Measurements from ENCODE around the gene TRAF3.
A peak's percentile ranks its signal among the peaks of the same experiment; 100 is the strongest.

TRAF3 gene

DNA sequence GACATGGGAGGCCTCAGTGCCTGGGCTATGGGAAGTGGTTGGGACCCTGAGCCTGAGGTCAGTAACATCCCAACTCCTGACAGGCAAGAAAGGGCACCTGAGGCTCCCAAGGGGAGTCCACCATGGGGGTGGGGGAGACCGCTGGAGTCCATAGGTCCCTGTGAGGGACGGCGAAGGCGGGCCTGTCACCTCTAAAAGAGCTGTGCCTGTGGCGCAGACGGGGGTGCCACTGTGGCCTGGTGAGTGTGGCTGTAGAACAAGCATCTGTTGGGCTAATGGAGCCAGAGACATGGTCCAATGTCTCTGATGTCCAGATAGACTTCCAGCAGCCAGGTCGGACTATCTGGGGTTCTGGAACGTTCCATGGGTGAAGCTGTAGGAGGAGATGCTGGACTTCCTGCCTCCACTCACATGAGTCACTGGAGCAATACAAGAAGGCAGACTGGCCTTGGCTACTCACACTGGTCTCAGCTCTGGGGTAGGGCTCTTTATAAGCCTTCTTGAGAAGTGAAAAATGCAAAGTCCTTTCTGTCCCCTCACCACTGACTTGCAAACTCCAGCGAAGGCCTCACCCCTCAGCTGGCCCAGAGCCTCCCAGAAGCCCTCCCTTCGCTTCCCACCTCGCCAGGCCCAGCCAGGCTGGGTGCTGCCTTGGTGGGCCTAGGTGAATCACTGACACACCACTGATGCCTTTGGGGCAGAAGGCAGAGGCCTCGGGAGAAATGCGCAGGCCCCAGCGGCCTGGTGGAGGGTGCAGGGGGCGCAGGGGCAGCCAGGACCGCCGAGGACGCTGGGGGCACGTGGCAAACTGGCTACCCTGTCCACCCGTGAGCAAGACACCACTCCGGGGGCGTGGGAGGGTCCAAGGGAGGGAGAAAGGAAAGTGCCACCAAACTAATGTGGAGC is 1.1 kb upstream of the TRAF3 start:
- TF ChIP-seq TCF4 (CRISPR knock-in tag; IDR thresholded peaks at IDR 0.05; ENCODE audit: borderline replicate concordance): no peak
- no peak for TF ChIP-seq PPARA (CRISPR knock-in tag; IDR thresholded peaks at IDR 0.05; ENCODE audit: borderline replicate concordance)
- TF ChIP-seq, protein P1, sequence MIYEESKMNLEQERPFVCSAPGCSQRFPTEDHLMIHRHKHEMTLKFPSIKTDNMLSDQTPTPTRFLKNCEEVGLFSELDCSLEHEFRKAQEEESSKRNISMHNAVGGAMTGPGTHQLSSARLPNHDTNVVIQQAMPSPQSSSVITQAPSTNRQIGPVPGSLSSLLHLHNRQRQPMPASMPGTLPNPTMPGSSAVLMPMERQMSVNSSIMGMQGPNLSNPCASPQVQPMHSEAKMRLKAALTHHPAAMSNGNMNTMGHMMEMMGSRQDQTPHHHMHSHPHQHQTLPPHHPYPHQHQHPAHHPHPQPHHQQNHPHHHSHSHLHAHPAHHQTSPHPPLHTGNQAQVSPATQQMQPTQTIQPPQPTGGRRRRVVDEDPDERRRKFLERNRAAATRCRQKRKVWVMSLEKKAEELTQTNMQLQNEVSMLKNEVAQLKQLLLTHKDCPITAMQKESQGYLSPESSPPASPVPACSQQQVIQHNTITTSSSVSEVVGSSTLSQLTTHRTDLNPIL (CRISPR knock-in tag; IDR thresholded peaks at IDR 0.05; ENCODE audit: low read depth): no peak
- peak; percentile 22 for ATAC-seq

DNA sequence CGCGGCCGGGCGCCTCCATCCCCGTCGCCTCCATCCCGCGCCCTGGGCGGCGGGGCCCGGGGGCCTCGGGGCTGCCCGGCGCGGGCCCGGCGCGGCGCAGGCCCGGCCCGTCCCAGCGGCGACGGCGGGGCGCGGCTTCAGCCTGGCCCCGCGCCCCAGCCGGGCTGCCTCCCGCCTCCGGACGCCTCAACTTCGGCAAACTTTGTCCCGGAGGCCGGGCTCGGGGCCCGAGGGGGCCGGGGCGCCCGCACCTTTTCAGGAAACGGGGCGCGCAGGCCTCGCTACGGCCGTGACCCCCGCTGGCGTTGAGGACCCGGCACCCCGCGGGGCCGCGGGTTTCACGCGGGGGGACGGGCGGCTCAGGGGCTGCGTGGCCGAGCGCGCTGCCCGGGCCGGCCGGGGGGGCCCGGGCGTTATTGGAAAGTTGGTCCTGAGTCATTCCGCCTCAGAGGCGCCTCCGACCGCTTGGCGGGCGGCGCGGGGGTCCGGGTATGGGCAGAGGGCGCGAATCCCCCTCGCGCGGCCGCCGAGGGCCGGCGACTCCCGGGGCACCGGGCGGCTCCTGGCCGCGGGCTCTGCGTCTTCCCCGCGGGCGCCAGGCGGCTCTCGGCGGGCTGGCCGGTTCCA is 575 bp downstream of the TRAF3 start:
- TF ChIP-seq ZC3H10 (CRISPR knock-in tag; IDR thresholded peaks at IDR 0.05) (no peak), ZNF565 (CRISPR knock-in tag; conservative IDR thresholded peaks at IDR 0.05; ENCODE audit: low read depth) (no peak), TCF4 (CRISPR knock-in tag; IDR thresholded peaks at IDR 0.05; ENCODE audit: borderline replicate concordance) (no peak), CSDC2 (CRISPR knock-in tag; IDR thresholded peaks at IDR 0.05) (no peak), ZNF8 (CRISPR knock-in tag; IDR thresholded peaks at IDR 0.05) (no peak), TOX (CRISPR knock-in tag; IDR thresholded peaks at IDR 0.05; ENCODE audit: borderline replicate concordance) (no peak), RARB (CRISPR knock-in tag; IDR thresholded peaks at IDR 0.05) (no peak)
- TF ChIP-seq, protein P2, sequence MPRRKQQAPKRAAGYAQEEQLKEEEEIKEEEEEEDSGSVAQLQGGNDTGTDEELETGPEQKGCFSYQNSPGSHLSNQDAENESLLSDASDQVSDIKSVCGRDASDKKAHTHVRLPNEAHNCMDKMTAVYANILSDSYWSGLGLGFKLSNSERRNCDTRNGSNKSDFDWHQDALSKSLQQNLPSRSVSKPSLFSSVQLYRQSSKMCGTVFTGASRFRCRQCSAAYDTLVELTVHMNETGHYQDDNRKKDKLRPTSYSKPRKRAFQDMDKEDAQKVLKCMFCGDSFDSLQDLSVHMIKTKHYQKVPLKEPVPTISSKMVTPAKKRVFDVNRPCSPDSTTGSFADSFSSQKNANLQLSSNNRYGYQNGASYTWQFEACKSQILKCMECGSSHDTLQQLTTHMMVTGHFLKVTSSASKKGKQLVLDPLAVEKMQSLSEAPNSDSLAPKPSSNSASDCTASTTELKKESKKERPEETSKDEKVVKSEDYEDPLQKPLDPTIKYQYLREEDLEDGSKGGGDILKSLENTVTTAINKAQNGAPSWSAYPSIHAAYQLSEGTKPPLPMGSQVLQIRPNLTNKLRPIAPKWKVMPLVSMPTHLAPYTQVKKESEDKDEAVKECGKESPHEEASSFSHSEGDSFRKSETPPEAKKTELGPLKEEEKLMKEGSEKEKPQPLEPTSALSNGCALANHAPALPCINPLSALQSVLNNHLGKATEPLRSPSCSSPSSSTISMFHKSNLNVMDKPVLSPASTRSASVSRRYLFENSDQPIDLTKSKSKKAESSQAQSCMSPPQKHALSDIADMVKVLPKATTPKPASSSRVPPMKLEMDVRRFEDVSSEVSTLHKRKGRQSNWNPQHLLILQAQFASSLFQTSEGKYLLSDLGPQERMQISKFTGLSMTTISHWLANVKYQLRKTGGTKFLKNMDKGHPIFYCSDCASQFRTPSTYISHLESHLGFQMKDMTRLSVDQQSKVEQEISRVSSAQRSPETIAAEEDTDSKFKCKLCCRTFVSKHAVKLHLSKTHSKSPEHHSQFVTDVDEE (CRISPR knock-in tag; IDR thresholded peaks at IDR 0.05): no peak
- TF ChIP-seq, protein P3, sequence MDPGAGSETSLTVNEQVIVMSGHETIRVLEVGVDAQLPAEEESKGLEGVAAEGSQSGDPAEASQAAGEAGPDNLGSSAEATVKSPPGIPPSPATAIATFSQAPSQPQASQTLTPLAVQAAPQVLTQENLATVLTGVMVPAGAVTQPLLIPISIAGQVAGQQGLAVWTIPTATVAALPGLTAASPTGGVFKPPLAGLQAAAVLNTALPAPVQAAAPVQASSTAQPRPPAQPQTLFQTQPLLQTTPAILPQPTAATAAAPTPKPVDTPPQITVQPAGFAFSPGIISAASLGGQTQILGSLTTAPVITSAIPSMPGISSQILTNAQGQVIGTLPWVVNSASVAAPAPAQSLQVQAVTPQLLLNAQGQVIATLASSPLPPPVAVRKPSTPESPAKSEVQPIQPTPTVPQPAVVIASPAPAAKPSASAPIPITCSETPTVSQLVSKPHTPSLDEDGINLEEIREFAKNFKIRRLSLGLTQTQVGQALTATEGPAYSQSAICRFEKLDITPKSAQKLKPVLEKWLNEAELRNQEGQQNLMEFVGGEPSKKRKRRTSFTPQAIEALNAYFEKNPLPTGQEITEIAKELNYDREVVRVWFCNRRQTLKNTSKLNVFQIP (CRISPR knock-in tag; IDR thresholded peaks at IDR 0.05; ENCODE audit: borderline replicate concordance, low read depth): no peak
- peak; percentile 13 for ATAC-seq

DNA sequence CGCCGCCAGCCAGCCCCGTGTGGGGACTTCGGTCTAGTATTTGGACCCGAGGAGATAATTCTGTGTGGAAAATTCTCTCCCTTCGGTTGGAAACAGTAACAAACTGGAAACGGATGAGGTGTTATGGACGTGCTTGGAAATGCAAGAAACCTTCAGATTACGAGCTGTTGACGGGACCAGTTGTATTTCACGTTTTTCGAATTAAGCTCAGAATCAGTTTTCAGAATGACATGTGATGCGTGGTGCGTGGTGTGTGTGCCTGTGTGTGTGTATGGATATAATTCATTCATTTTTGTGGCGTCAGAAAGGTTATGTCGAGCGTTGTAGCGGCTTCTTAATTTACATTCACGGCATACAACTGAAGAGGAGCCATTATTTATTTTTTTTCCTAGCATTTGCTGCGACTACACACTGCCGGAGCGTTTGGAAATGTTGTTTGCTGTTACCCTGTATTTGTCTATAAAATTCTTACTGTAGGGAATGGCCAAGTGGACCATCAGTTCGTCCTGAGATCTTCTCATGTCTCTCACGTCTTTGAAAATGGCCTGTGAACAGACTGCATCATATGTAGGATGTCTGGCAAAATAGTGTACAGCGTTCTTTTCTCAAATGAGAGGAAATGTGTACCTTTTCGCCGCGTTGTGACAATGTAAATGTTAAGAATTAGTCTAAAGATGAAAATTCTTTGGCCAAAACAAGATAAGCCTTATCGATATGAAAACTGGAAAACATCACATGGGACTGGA is 1.3 kb downstream of the TRAF3 start:
- TF ChIP-seq TOX (CRISPR knock-in tag; IDR thresholded peaks at IDR 0.05; ENCODE audit: borderline replicate concordance) (no peak), RARB (CRISPR knock-in tag; IDR thresholded peaks at IDR 0.05) (no peak), ZFP3 (CRISPR knock-in tag; IDR thresholded peaks at IDR 0.05) (no peak), ZNF8 (CRISPR knock-in tag; IDR thresholded peaks at IDR 0.05) (no peak), ARNTL (CRISPR knock-in tag; IDR thresholded peaks at IDR 0.05; ENCODE audit: borderline replicate concordance, low read depth) (no peak), GLIS3 (CRISPR knock-in tag; IDR thresholded peaks at IDR 0.05) (no peak), ZNF70 (CRISPR knock-in tag; IDR thresholded peaks at IDR 0.05) (no peak), TCF4 (CRISPR knock-in tag; IDR thresholded peaks at IDR 0.05; ENCODE audit: borderline replicate concordance) (no peak), ESRRG (CRISPR knock-in tag; IDR thresholded peaks at IDR 0.05) (no peak), PPARA (CRISPR knock-in tag; IDR thresholded peaks at IDR 0.05; ENCODE audit: borderline replicate concordance) (no peak), ISL1 (CRISPR knock-in tag; IDR thresholded peaks at IDR 0.05) (no peak)
- TF ChIP-seq, protein P2 (CRISPR knock-in tag; IDR thresholded peaks at IDR 0.05): no peak
- TF ChIP-seq, protein P4, sequence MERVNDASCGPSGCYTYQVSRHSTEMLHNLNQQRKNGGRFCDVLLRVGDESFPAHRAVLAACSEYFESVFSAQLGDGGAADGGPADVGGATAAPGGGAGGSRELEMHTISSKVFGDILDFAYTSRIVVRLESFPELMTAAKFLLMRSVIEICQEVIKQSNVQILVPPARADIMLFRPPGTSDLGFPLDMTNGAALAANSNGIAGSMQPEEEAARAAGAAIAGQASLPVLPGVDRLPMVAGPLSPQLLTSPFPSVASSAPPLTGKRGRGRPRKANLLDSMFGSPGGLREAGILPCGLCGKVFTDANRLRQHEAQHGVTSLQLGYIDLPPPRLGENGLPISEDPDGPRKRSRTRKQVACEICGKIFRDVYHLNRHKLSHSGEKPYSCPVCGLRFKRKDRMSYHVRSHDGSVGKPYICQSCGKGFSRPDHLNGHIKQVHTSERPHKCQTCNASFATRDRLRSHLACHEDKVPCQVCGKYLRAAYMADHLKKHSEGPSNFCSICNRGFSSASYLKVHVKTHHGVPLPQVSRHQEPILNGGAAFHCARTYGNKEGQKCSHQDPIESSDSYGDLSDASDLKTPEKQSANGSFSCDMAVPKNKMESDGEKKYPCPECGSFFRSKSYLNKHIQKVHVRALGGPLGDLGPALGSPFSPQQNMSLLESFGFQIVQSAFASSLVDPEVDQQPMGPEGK (CRISPR knock-in tag; IDR thresholded peaks at IDR 0.05; ENCODE audit: borderline replicate concordance): no peak
- TF ChIP-seq, protein P5, sequence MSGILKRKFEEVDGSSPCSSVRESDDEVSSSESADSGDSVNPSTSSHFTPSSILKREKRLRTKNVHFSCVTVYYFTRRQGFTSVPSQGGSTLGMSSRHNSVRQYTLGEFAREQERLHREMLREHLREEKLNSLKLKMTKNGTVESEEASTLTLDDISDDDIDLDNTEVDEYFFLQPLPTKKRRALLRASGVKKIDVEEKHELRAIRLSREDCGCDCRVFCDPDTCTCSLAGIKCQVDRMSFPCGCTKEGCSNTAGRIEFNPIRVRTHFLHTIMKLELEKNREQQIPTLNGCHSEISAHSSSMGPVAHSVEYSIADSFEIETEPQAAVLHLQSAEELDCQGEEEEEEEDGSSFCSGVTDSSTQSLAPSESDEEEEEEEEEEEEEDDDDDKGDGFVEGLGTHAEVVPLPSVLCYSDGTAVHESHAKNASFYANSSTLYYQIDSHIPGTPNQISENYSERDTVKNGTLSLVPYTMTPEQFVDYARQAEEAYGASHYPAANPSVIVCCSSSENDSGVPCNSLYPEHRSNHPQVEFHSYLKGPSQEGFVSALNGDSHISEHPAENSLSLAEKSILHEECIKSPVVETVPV (CRISPR knock-in tag; IDR thresholded peaks at IDR 0.05): no peak
- TF ChIP-seq, protein P3 (CRISPR knock-in tag; IDR thresholded peaks at IDR 0.05; ENCODE audit: borderline replicate concordance, low read depth): no peak
- peak; percentile 16; the same call in 2 of the 3 replicates for ATAC-seq

Data from SK-N-SH treated with all-trans-retinoic acid at 6 μM for 48 hours (cell line).